Activated T-helper 1 cell treated with anti-CD3 and anti-CD28 coated beads, Interleukin-12 subunit alpha, Interleukin-12 subunit beta, Interleukin-2, Interleukin-4 antibody, amounts not matched to agents 30 ng/mL and 10 ng/mL and 1 ng/mL, durations not matched to agents 14 hours and 24 hours and 36 hours (primary cell): ENCODE measurements around the gene STOML1. TPM values are rescaled to one million over a fixed set of nuclear protein-coding genes. Genes with fewer than 3 reads are reported as not detected.

Experiments used
- DNase-seq: peaks from one replicate; pipeline ENCODE4 v3.0.0; 2021; ENCODE audit warnings: low spot score
- H3K27ac Mint-ChIP-seq: one replicate; pipeline ENCODE4 v1.8.0; 2021; ENCODE audit warnings: mild to moderate bottlenecking, mixed read lengths
- H3K27me3 Mint-ChIP-seq: one replicate; pipeline ENCODE4 v1.8.0; 2022; ENCODE audit warnings: mild to moderate bottlenecking, moderate library complexity, mixed read lengths; ENCODE audit not compliant: insufficient read depth
- H3K36me3 Mint-ChIP-seq: one replicate; pipeline ENCODE4 v1.8.0; 2021; ENCODE audit warnings: low read depth, mixed read lengths
- H3K4me1 Mint-ChIP-seq: one replicate; pipeline ENCODE4 v1.8.0; 2021; ENCODE audit warnings: low read depth, mixed read lengths
- H3K4me3 Mint-ChIP-seq: one replicate; pipeline ENCODE4 v1.8.0; 2021; ENCODE audit warnings: mild to moderate bottlenecking, moderate library complexity, mixed read lengths
- H3K9me3 Mint-ChIP-seq: one replicate; pipeline ENCODE4 v1.8.0; 2021; ENCODE audit warnings: mixed read lengths
- intact Hi-C: fragments of 100-400 bp; cut with micrococcal nuclease; formaldehyde crosslinking; loops from one replicate; pipeline ENCODE4 v1.15.1; 2024
- total RNA-seq: library from RNA; stranded (reverse); gene quantifications from 2 replicates; pipeline ENCODE4 v1.2.3, GENCODE V29; 2022

The STOML1 gene
- total RNA-seq, 1 donor from 2014 or later = 10.6 TPM

- H3K27me3 Mint-ChIP-seq = no peaks in the 10 kb centered on the region
- no peaks in the 10 kb centered on the region for H3K9me3 Mint-ChIP-seq
- no peak overlapping the region for H3K4me3 Mint-ChIP-seq
- peaks cover 56% of the 10 kb centered on the region for H3K4me1 Mint-ChIP-seq
- no peak overlapping the region for H3K27ac Mint-ChIP-seq
- intact Hi-C loops = no loop called here
- DNase-seq = no peak
- H3K36me3 Mint-ChIP-seq = no peaks in the 10 kb centered on the region
Measured at GRCh38 chr15:73989001-73989798, 2.9 kb downstream of the STOML1 start.

GRCh38 chr15:73988445-73988969 is 3.6 kb downstream of the STOML1 start:
- Mint-ChIP-seq H3K9me3 (no peaks in the 10 kb centered on the region), H3K4me3 (no peak overlapping the region), H3K36me3 (peaks cover 3% of the 10 kb centered on the region), H3K27me3 (no peaks in the 10 kb centered on the region), H3K4me1 (peaks cover 55% of the 10 kb centered on the region), H3K27ac (no peak overlapping the region)
- no peak for DNase-seq
- intact Hi-C loops = no loop called here

- H3K4me1 Mint-ChIP-seq = peaks cover 51% of the 10 kb centered on the region
Measured at GRCh38 chr15:73987681-73988444, 4.2 kb downstream of the STOML1 start.

GRCh38 chr15:73987250-73987649 is 4.8 kb downstream of the STOML1 start:
- Mint-ChIP-seq H3K9me3 (no peaks in the 10 kb centered on the region), H3K27me3 (no peaks in the 10 kb centered on the region), H3K4me1 (peaks cover 51% of the 10 kb centered on the region), H3K36me3 (peaks cover 3% of the 10 kb centered on the region), H3K4me3 (no peak overlapping the region), H3K27ac (peak overlapping the region; percentile 9)
- no peak for DNase-seq
- intact Hi-C loops = no loop called here

More at GRCh38 chr15:73987681-73988444, 4.2 kb downstream of the STOML1 start:
- Mint-ChIP-seq H3K4me3 (no peak overlapping the region), H3K27ac (no peak overlapping the region), H3K9me3 (no peaks in the 10 kb centered on the region), H3K27me3 (no peaks in the 10 kb centered on the region), H3K36me3 (peaks cover 3% of the 10 kb centered on the region)
- intact Hi-C loops = no loop called here
- no peak for DNase-seq

DNA sequence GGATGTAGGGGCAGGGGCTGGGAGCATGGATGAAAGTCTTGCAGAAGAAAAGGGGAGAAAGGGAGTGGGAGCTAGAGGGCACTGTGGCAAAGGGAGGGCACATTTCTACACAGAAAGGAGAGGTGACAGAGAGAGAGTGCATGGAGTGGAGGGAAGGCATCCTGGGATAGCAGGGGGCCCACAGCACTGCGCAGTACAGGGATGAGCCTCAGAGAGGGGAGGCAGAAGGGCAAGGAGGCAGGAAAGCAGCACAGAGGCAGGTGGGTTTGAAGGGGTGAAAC is 5.4 kb downstream of the STOML1 start:
- Mint-ChIP-seq H3K27me3 (no peaks in the 10 kb centered on the region), H3K36me3 (peaks cover 3% of the 10 kb centered on the region), H3K4me3 (no peak overlapping the region), H3K27ac (peak overlapping the region; percentile 24), H3K4me1 (peaks cover 56% of the 10 kb centered on the region), H3K9me3 (no peaks in the 10 kb centered on the region)
- no peak for DNase-seq
- intact Hi-C loops = no loop called here

DNA sequence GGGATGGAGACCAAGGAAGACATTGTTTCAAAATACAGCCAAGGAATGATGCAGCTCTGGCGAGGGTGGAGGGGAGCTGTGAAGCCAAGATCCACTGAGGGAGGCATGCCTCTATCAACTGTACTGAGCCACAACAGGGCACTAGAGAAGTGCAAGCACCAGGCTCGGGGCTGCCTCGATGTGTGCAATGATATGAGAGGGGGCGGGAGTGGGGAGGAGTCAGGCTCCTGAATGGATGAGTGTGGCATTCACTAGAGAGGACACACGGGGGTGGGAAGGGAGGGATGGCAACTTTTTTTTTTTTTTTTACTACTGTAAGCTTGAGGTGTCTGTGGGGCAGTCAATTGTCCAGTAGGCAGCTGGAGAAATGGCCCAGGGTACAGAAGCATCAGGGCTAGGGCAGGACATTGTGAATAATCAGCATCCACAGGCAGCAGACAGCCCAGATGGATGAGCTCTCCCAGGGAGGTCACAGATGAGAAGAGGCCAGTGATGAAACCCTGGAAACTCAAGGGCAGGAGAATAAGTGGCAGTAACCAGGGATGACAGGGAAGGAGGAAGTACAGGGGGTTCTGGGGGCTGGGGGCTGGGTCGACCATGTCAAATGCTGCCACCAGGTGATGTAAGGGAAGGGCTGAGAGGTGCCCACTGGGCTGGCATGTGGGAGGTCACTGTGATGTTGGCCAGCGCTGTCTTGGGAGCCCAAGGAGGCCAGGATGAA is 5.9 kb downstream of the STOML1 start:
- Mint-ChIP-seq H3K27me3 (no peaks in the 10 kb centered on the region), H3K4me3 (no peak overlapping the region), H3K9me3 (no peaks in the 10 kb centered on the region), H3K36me3 (peaks cover 3% of the 10 kb centered on the region), H3K27ac (peak overlapping the region; percentile 45), H3K4me1 (peaks cover 60% of the 10 kb centered on the region)
- intact Hi-C loops = no loop called here
- DNase-seq = no peak

DNA sequence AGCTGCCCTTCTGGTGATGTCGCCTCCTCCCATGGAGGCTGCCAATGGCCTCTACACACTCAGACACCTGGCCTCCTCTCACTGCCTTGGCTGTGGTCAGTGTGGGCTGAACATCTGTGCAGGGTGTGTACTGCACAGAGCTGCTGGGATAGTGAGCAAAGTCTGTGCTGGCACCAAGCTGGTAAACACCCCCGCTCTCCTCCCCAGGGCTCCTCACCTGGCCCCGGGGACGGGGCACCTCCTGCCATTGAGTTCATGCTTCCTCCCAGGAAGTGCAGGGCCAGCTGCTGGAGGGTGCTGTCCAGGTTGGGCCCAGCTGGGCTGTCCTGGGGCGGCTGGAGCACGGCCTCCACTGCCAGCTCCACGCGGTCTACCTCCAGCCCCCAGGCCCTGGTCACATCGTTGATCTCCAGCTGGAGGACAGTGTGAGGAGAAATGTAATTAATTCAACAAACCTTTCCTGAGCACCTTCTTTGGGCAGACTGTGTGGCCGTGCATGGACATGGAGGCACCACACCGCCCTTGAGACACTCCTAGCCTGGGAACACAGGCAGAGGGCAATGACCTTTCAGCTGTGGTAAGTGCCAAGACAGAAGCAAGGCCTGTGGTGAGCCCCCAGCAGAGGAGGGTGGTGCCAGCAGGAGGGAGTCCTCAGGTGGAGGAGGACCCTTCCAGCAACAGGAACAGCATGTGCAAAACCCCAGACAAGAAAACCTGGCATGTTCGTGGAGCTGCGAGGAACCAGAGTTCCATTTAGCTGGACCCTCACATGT is 6.8 kb downstream of the STOML1 start:
- no peak overlapping the region for H3K4me3 Mint-ChIP-seq
- no peak for DNase-seq
- peaks cover 60% of the 10 kb centered on the region for H3K4me1 Mint-ChIP-seq
- no peaks in the 10 kb centered on the region for H3K9me3 Mint-ChIP-seq
- intact Hi-C loops = no loop called here
- peaks cover 3% of the 10 kb centered on the region for H3K36me3 Mint-ChIP-seq
- peak overlapping the region; percentile 58 for H3K27ac Mint-ChIP-seq
- H3K27me3 Mint-ChIP-seq = no peaks in the 10 kb centered on the region

DNA sequence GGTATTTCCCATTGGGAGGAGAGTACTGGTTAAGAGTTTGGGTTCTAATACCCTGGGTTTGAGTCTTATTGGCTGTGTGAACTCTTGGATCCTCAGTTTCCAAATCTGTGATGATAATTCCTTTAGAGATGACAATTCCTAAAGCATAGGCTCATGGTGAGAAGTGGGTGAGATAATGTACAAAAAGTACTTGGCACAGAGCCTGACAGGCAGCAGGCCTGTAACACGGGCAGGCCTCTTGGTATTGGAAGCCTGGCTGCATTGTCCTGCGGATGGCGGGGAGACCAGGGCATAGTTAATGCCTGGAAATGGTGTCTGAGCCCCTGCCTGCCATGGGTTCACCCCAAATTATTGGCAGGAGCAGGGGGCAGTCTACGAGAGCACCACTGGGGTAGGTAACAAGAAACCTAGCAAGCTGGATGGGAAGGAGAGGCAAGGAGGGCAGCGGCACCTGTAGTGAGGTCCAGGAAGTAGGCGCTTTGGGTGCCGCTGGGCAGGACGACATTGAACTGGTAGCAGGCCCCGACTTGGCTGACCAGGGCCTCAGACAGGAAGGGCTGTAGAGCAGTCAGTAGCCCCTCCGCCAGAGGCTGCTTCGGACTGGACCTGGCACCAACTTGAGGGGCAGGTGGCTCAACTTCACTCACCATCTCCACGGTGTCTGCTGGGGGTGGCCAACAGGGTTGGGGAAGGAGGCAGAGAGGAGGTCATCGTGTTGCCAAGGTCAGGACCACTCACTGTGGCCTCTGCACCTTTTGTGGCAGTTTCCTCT is 7.7 kb downstream of the STOML1 start:
- no peak for DNase-seq
- Mint-ChIP-seq H3K36me3 (peaks cover 3% of the 10 kb centered on the region), H3K4me3 (no peak overlapping the region), H3K9me3 (no peaks in the 10 kb centered on the region), H3K27me3 (no peaks in the 10 kb centered on the region), H3K27ac (peak overlapping the region; percentile 68), H3K4me1 (peaks cover 62% of the 10 kb centered on the region)
- intact Hi-C loops = no loop called here

DNA sequence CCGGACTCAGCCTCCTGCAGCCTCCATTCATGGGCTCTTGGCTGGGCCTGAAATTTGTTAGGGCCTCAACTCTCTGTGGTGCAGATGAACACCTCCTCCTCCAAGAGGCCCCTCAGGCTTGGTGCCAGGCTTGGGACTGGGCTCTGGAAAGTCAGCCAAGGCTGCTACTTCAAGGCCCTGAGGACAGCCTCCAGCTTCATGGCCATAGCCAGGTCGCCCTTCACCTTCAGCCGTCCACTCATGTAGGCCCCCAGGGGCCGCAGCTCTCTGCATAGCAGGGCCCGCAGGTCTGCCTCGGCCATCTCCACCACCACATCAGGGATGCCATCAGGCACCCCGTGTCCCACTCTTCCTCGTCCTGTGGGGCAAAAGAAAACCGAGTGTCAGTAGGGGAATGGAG is 8.3 kb downstream of the STOML1 start:
- H3K27me3 Mint-ChIP-seq = no peaks in the 10 kb centered on the region
- no peak overlapping the region for H3K4me3 Mint-ChIP-seq
- no peak for DNase-seq
- H3K4me1 Mint-ChIP-seq = peaks cover 66% of the 10 kb centered on the region
- intact Hi-C loops = no loop called here
- H3K36me3 Mint-ChIP-seq = peaks cover 3% of the 10 kb centered on the region
- no peaks in the 10 kb centered on the region for H3K9me3 Mint-ChIP-seq
- H3K27ac Mint-ChIP-seq = peak overlapping the region; percentile 68

GRCh38 chr15:73983211-73983727 is 8.8 kb downstream of the STOML1 start:
- Mint-ChIP-seq H3K27ac (peak overlapping the region; percentile 75), H3K36me3 (peaks cover 3% of the 10 kb centered on the region), H3K9me3 (no peaks in the 10 kb centered on the region), H3K4me3 (no peak overlapping the region), H3K4me1 (peaks cover 67% of the 10 kb centered on the region), H3K27me3 (no peaks in the 10 kb centered on the region)
- no peak for DNase-seq
- intact Hi-C loops = no loop called here

DNA sequence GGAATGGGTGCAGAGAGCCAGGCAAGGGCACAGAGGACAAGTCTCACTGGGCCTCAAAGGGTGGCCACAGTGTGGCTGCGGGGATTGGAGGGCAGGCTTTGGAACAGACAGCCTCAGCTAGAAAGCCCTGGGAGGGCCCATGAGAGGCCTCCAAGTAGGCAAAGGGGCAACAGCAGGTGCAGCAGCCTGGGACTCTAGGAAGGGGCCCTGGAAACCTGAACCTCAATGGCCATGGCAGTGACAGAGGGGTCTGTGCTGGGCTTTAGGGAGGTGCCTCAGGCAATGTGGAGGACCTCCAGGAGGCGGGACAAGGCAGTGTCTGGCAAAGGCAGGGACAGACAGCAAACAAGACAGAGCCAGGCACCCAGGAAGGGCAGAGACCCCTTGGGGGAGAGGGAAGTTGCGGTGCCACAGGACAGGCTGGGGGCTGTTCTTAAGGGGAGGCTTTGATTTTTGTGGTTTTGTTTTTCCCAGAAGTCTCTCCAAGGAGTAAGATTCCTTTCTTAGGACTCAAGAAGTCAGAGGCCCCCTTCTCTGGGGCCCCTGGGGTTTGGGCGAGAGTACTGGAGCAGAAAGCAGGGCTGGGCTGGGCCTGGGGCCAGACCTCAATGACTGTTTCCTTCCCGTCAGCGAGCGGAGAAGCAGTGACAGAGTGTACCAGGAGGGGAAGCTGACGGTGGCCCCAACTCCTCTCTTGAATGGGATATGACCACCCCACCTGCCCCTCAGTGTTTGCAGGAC is 9.7 kb downstream of the STOML1 start:
- H3K27ac Mint-ChIP-seq = peak overlapping the region; percentile 91
- peaks cover 3% of the 10 kb centered on the region for H3K36me3 Mint-ChIP-seq
- H3K9me3 Mint-ChIP-seq = no peaks in the 10 kb centered on the region
- H3K4me1 Mint-ChIP-seq = peaks cover 60% of the 10 kb centered on the region
- peak overlapping the region; percentile 69 for H3K4me3 Mint-ChIP-seq
- no peak for DNase-seq
- peaks cover 5% of the 10 kb centered on the region for H3K27me3 Mint-ChIP-seq
- intact Hi-C loops = no loop called here
